Measurements from ENCODE around the gene SOCS6. TPM values are rescaled to one million over a fixed set of nuclear protein-coding genes. Genes with fewer than 3 reads are reported as not detected.

Gene SOCS6
- total and polyA plus RNA-seq, 2 experiments from 2014 or later, result 4.4 to 13.3 TPM

GRCh38 chr18:70376914-70377258, 88.0 kb downstream of the SOCS6 start:
- Histone ChIP-seq H3K79me2 (replicated peaks; ENCODE audit: insufficient read depth) (no peaks in the 10 kb centered on the region), H3K9me2 (ENCODE audit: insufficient read depth) (no peaks in the 10 kb centered on the region), H3K36me3 (ENCODE audit: insufficient read depth) (no peaks in the 10 kb centered on the region), H3K27me3 (ENCODE audit: insufficient read depth) (no peaks in the 10 kb centered on the region), H3F3A (replicated peaks; ENCODE audit: low read depth) (no peaks in the 10 kb centered on the region), H3K4me3 (no peak overlapping the region), H3K27ac (ENCODE audit: low read depth) (no peak overlapping the region), H3K4me2 (no peak overlapping the region), H4K20me1 (replicated peaks; ENCODE audit: insufficient read depth) (no peaks in the 10 kb centered on the region), H2AFZ (no peak overlapping the region), H3K4me1 (ENCODE audit: insufficient read depth) (no peaks in the 10 kb centered on the region)
- ATAC-seq (no peak), DNase-seq (ENCODE audit: low spot score) (no peak)
- Mint-ChIP-seq H3K4me1 (peaks cover 4% of the 10 kb centered on the region), H3K27me3 (ENCODE audit: insufficient read depth, low read depth, poor library complexity) (peaks cover 2% of the 10 kb centered on the region), H3K9me3 (no peaks in the 10 kb centered on the region), H3K27ac (no peak overlapping the region), H3K4me3 (no peak overlapping the region), H3K36me3 (ENCODE audit: low read depth) (no peaks in the 10 kb centered on the region)
- TF ChIP-seq POLR2AphosphoS5 (IDR thresholded peaks at IDR 0.05; ENCODE audit: low read depth), result no peak
- TF ChIP-seq, protein P1, sequence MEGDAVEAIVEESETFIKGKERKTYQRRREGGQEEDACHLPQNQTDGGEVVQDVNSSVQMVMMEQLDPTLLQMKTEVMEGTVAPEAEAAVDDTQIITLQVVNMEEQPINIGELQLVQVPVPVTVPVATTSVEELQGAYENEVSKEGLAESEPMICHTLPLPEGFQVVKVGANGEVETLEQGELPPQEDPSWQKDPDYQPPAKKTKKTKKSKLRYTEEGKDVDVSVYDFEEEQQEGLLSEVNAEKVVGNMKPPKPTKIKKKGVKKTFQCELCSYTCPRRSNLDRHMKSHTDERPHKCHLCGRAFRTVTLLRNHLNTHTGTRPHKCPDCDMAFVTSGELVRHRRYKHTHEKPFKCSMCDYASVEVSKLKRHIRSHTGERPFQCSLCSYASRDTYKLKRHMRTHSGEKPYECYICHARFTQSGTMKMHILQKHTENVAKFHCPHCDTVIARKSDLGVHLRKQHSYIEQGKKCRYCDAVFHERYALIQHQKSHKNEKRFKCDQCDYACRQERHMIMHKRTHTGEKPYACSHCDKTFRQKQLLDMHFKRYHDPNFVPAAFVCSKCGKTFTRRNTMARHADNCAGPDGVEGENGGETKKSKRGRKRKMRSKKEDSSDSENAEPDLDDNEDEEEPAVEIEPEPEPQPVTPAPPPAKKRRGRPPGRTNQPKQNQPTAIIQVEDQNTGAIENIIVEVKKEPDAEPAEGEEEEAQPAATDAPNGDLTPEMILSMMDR (conservative IDR thresholded peaks at IDR 0.05; ENCODE audit: low read depth in 2 of 2), result no peak
- TF ChIP-seq ZNF114 (CRISPR knock-in tag; IDR thresholded peaks at IDR 0.05), result no peak
- no peak for TF ChIP-seq STAT1 (IDR thresholded peaks at IDR 0.05; ENCODE audit: unreplicated experiment)
- TF ChIP-seq NANOG (IDR thresholded peaks at IDR 0.05; ENCODE audit: borderline replicate concordance), result no peak
- no peak for TF ChIP-seq ZNF331 (CRISPR knock-in tag; IDR thresholded peaks at IDR 0.05; ENCODE audit: low read depth)
- no peak for TF ChIP-seq REST (IDR thresholded peaks at IDR 0.05; ENCODE audit: unreplicated experiment)
- no peak for TF ChIP-seq JUNB (IDR thresholded peaks at IDR 0.05; ENCODE audit: unreplicated experiment)
- no peak for TF ChIP-seq ETS1 (IDR thresholded peaks at IDR 0.05)
- TF ChIP-seq EZH2phosphoT487 (IDR thresholded peaks at IDR 0.05; ENCODE audit: unreplicated experiment), result no peak
- no peak for TF ChIP-seq ZNF462 (CRISPR knock-in tag; IDR thresholded peaks at IDR 0.05)
- TF ChIP-seq EZH2 (IDR thresholded peaks at IDR 0.05; ENCODE audit: low read depth, unreplicated experiment), result no peak
- TF ChIP-seq CREB1 (CRISPR knock-in tag; IDR thresholded peaks at IDR 0.05; ENCODE audit: low read depth), result no peak

Data from GM23338 (cell line).